ENCODE data around the gene SHB.

Gene SHB

DNA sequence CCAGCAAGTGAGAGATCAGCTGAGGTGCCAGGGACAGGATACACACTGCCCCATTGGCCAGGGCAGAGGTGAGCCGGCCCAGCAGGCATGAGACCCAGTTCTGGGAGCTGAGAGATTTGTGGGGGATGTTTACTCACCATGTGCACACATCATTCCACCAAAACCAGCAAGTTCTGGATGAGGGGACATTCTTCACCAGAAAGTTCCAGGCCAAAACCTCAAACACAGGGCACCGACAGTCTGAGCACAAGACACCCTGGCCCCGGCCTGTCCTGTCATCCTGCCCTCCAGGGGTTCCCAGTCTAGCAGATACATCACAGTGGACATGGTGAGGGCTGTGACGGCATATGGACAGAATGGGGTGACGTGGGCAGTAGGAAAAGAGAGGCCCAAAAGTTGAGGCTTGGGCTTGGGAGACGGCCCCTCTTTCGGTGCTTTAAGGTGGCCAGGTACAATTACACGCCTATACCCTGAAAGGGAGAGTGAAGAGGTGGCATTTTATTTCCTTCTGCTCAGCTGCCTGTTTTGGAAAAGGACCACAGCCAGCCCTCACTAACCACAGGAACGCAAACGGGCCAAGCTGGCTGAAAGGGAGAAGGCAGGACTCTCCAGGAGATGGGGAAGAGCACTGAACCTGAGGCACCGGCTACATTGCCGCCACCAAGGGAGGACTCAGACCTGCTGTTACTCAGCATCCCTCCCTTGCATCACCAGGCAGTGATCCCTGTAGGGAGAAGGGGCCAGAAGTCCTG, 64.0 kb downstream of the SHB start:
- DNase-seq: no peak

DNA sequence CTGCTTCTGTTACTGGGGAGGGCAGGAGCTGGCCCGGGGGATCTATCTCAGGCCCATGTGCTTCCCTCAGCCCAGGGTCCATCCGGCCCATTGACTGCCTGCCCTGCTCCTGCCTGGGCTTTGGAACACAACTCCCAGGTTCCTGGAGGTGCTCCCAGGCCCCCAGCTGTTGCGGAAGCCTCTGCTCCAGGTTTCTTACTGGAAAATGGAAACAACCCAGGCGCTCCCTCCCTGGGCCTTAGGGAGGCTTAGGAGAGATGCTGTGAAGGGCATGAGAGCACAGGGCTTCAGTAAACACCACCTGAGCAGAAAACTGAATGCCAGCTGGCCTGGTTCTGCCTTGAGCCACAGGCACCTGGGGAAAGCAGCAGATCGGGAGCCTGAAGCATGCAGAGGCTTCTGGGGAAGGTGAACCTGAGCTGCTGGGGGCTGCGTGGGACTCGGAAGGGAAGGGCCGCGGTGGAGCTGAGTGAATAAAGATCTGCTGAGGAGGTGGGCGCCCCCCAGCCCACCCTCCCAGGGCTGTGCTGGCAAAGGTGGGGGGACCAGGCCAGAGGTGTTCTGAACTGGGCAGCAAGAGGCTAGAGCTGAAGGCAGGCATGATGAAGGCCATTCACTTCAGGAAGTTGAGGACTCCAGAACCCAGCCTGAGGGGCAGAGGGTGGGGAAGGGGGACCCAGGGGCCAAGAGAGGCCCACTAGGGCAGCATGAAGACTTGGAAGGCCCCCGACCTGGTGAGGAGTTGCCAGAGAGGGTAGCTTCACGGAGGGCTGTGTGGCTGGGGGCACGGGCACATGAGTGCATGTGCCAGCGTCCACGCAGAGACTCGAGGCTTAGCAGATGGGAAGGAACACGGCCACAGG, 64.8 kb downstream of the SHB start:
- DNase-seq: no peak

DNA sequence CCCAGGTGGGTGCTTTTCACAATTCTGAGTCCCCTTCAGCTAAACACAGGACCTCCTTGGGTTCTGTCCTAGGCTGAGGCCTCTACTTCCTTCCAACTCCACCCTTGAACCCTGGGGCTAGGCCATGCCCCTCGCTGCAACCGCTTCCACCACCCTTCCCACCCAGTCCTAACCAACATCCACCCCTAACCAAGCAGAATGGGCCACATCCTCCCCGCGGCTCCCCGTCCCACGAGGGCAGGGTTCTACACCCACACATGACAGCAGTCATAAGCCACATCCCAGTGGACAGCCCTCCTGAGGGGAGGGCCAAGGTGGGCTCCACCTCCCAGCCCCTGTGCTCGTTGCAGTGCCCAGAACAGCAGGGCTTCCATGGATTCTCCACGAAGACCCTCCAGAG, 65.8 kb downstream of the SHB start:
- peak in 2 of 4 experiments; percentile 52 to 58 for DNase-seq

DNA sequence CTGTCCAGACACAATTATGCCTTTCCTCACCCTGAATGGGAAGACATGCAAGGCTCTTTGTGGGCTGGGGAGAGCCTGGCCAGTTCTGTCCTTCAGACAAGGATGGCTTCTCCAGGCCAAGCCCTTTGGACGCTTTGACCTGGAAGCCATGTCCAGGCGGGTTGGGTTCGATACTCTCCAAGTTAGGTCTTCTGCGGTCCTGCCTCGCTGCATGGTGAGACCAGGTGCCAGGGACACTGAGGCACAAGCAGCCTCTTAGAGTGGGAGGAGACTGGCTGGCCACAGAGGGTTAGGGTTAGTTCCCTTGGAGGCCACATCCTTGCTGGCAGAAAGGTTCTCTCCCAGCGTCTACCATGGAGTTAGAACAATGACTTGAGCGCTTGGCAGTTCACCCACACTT, 67.6 kb downstream of the SHB start:
- DNase-seq: no peak

DNA sequence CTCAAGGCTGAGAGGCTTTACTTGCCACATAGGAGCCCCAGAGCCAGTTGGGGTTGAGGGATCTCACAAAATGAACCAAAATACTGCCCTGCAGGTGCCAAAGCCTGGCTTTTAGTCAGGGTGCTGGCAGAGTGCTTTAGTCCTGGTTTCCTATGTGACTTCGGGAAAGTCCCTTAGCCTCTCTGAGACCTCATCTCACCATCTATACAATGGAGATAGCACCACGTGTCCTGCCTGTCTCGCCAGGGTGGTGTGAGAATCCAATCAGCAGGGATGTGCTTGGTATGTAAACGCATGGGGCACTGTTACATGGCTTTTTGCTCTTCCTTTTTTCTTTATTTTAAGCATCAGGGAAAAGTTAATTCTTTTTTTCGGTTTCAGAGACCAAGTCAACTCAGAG, 68.3 kb downstream of the SHB start:
- DNase-seq: no peak

DNA sequence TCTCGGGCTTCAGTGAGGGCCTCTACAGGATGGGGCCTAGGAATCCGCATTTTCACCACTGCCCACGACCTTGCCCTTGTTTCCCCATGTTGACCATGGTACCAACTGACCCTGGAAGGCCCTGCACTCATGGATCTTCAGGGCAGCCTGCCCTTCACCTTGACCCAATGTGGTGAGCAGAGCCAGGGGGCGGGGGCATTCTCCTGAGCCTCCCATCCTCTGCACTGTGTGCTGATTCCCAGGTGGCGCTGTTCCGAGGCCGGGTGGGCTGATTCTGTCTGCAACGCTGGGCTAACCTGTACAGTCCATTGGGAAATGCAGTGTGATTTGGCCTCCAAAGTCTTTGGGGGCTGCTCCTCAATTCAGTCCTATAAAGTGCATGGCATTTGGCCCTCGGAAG, 68.7 kb downstream of the SHB start:
- no peak for DNase-seq

DNA sequence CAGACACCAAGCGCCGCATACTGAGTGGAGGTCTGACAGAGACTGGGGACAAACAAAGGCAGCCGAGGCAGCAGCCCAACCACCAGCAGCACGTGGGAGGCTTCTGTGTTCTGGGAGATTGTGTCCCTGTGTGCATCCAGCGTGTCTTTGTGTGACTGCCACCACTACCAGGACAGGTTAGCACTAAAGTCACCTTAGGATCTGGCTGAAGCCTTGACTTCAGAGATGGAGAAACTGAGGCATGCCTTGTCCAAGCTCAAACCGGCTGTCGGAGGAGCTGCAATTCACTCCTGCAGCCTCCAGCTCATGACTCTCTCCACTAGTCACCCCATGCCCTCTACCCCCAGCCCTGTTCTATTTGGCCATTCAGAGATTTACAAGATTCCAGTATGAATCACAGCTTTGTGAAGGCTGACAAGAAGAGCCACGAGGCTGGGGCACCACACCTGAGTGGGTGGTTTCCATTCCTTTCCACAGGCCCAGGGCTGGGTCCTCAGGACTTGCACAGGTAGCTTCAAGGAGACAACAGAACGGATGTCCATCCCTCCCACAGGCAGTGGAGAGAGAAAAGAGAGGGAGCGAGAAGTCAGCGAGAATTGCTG, 69.3 kb downstream of the SHB start:
- DNase-seq: no peak

DNA sequence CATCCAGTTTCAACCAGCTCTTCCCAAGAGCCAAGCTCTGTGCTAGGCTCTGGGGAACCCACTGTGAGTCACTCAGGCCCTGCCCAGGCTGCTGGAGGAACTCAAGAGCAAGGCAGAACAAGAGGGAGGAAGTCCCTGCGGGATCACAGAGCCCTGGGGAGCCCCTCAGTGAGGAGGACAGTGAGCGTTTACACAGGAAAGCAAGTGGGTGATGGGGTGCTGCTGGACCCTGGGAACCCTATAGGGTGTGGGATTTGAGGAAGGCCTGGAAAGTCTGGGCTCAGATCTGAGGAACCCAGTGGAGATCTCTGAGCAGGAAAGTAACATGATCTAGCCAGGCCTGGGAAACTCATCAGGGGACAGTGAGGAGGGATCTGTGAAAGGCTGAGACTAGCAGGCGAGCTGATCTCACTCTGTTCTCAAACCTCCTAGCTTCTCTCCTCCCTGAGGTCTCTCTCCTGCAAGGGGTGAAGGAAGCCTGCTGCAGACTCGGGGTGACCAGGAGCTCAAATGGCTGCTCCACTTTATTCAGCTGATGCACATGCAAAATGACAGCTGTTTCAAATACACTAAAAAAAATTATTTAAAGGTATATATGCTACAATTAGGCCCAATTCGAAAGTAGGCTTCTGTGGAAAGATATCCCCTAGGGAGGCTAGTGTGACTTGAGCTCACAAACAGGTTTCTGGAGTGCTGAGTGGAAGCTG, 70.0 kb downstream of the SHB start:
- DNase-seq: peak; percentile 90 to 94 (median 90)

DNA sequence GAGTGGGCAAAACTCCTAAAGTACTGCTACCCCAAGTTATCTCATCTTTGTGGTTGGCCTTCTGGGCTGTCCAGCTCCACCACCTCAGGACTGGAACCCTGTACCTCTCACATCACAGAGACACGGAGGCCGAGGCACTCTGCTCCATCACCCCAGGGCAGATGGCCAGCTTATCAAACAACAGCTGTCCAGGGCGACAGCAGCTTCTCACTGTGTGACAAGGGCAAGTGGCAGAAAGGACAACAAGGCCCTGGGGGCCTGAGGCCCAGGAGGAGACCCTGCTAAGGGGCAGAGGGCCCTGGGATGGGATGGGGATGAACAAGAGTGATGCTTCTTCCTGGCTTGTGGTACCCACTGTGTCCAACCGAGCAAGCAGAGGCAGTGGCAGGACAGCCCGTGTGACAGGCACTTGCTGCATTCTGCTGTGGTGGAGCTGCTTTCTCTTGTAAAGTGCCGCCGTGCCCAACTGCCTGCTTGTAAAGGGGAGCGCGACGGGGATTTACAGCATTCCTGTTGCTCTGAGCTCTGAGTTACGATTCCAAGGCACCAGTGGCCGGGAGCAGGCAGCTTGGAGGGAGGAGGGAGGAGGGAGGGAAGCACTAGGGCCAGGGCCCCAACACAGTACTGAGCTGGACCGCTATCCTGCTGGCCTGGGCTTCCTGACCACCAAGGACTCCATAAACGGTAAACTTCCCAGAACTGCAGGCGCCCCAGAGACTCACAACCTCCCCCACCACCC, 71.2 kb downstream of the SHB start:
- no peak for DNase-seq

DNA sequence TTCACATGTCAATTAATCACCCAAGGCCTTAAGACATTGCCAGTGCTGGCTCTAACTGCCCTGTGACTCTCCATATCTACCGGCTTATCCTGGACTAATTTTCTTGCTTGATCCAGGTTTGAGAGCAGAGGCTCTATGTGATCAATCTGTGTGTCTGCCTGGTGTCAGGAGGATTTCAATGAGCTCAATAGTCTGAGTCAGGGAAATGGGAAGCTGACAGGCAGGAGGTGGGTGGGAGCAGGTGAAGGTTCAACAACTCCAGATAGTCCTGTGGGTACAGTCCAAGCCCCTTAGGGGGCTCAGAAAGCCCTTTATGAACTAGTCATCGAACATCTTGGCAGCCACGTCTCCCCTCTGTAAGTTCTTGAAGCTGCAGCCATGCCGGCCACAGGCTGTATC, 72.2 kb downstream of the SHB start:
- peak; percentile 50 to 69 (median 60) for DNase-seq

DNA sequence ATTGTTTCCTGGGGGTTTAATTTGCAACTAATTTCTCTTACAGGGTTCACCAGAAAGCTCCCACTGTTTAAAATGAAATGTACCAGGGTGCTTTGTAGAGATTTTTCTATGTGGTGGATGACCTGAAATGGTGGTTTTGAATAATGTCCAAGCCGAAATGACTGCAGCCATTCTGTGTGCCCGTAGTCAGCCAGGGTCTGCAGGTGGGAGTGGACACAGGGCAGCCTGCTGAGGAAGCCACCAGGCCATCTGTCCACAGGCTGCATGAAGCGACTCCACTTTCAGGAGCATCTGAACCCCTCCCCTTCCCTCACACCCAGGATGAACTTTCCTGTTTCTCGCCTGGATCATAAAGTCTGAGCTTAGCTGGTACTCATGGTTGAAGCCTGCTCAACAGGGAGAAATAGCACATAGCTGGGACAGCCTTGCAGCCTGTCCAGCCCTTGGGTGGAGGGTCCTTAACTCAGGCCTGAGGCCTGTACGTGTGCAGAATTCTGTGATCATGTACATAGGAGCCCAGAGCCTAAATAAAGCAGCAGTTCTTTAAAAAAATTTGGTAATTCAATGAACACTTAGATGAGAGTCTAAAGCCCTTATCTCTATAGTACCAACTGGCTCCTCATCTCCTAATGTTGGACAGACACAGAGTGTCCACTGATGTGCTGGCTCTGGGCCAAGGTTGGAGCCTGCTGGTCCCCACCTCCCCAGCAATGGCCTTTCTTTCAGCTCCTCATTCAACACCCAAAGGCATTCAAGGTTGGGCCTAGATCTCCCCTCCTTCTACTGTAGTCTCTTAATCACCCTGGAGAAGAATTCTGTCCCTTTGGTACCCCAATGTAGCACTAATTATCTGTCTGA, 72.8 kb downstream of the SHB start:
- no peak for DNase-seq

DNA sequence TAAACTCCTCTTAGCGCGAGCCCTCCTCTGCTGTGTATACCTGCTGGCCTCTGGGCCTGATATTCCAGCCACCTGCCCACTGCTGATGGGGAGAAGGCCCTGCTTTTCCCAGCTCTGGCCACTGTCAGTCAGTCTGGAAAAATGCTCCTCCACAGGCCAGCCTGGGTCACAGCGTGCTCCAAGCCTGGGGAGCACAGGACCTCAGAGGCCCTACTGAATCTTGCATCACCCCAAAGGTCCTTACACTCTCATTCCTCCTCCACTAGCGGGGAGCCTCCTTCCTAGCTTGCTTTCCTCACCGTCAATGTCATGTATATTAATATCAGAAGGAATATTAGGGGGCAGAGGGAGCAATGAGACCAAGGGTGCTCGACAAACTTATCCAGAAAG, 73.7 kb downstream of the SHB start:
- peak in 1 of 4 experiments; percentile 69 for DNase-seq

DNA sequence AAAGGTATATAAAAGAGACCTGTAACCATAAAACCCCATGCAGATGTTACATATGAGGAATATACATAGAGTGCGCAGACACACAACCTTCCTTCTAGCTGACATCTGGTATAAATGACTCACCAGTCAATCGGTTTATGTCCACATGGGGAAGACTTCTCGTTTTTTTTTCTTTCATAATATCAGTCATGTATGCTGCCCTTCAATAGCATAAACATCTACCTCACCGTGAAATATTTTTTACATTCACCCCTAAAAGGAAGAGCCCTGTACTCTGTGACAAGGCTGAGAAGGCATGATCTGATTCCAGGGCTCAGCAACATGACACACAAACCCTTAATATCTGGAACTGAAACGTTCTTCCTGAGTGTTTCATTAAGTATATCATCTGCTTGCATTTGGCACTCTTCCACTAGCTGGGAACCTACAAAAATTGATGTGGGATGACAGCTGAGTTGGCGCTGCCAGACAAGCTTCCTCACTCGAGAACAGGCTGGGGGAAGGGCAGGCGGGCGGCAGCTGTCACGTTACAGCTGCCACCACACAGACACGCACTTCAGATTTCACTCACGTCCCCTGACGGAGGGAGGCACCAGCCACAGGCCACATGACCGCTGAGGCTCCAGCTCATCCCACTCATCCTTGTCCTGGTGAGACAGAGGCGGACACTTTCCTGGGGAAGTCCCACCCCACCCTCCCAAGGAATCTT, 74.2 kb downstream of the SHB start:
- peak; percentile 97 to 99 (median 98) for DNase-seq

DNA sequence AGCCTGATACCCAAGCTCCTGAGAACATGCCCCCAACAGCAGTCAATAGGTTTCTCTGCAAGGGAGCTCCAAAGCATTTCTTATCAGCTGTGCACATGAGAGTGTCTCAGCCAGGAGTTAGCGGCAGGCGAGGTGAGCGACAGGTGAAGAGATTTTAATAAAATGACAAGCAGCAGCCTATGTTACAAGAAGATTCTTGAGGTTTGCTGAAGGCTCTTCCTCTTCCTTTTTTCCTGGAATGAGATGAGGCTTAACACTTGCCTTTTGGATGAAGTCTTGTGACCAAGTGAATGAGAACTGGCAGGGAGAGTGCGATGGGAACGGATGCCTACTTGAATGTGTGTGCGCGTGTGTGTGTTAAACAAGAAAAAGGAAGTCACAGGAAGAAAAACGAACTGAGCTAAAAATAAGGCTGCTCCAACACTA, 76.1 kb downstream of the SHB start:
- peak; percentile 89 to 97 (median 94) for DNase-seq

DNA sequence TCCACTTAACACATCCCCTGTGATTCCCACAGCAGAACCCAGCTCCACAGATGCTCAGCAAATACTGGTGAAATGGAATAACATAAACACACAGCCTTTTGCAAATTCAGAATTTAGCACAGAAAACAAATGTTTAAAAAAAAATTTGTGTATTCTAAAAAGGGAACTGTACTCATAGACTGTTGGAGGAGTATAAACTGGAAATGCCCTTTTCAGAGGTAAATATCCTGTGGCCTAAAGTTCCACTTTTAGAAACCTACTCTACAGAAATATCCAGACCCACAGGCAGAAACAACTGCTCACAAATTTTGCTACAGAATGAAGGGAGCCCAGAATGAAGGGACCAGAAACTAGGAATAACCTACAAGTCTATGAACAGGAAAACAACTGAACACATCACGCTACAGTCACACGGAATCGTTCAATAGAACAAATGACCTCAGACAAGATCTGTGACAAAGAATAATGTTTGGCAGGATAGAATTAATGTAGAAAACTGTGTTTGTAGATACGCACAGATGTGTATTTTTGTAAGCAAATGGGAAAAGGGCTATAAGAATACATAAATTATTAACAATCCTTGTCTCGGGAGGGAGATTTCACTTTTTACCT, 78.5 kb downstream of the SHB start:
- peak in 1 of 4 experiments; percentile 46 for DNase-seq

DNA sequence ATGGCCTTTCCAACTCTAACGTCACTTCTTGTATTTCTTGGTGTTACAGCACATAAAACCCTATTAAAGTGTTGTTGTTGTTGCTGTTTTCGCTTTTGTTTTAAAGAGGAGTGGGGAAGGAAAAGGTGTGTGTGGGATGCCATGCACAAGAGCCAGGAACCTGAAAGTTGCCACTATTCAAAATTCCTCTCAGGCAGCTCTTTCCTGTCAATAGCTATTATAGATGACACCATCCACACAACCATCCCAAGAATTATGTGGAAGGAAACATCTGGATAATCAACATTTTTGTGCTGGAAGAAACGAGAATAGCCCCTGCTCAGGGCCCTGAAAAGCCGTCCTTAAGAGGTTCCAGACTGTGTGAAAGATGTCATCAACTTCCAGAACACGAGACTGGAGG, 79.3 kb downstream of the SHB start:
- no peak for DNase-seq

DNA sequence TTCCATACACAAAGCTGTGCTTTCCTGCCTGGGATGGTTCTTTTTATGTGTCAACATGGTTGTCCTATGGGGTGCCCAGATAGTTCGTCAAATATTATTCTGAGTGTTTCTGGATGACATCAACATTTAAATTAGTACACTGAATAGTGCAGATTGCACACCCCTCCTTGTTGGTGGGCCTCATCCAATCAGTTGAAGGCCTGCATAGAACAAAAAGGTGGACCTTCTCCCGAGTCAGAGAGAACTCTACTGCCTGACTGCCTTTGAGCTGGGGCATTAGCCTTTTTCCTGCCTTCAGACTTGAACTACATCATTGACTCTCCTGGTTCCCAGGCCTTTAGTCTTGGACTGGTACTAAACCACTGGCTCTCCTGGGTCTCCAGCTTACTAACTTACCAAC, 80.4 kb downstream of the SHB start:
- no peak for DNase-seq

DNA sequence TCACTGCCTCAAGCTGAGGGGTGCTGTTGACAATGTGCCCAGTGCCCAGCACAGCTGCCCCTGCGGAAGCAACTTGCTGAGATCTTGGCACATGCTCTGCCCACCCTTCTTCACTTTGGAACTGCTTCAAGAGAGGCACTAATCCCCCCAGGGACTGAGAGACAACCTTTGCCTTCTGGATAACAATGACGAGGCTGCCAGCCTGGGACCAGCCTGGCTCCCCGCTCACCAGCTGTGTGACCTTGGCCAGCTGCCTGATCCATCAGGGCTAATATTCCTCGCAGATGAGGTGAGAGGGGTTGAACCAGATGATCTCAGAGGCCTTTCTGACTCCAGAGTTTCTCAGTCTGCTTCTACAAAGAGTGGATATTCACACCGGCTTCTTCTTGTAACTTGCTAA, 81.0 kb downstream of the SHB start:
- no peak for DNase-seq

DNA sequence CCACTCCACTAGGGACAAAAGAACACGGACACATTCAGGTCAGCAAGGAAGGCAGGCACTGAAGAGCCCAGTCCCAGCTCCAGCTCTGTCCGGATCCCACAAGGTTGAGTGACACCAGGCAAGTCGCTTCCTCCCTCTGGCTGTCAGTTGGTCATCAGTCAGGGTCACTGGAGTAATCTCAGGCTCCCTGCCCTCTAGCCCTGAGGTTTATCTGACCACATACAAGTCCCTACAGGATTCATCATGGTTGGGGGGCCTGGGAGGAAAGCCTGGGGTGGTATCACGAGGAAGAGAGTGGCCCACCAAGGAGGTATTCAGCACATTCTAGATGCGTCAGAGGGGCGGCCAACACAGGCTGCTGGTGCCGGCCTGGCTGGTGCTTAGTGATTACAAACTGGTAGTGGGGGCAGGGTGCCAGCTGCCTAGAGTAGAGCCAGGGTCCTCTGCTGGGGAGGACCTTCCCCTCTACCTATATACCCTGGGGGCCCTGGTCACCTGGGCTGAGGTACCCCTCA, 81.5 kb downstream of the SHB start:
- no peak for DNase-seq

DNA sequence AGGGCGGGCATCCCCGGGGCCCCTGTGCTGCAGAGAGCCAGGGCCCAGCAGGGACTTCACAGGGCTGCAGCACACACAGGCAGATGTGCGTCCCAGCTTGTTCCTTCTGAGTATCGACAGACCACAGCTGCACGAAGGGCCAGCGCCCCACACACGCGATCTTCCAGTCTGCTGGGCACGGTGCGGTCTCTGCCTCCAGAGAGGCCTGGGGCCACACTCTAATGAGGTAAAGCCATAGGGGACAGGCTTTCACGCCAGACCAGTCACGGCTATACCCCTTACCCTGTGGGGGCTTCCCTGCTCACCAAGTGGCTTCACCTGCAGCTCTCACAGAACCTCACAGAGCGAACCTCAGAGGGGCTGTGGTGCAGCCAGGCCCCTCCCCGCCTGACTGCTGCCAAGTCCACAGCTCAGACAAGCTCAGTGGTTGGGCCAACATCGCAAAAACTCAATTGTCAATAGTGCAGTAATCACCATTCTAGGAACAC, 82.2 kb downstream of the SHB start:
- DNase-seq: no peak
